ENCODE measurements around the gene ADAR. TPM values are rescaled to one million over a fixed set of nuclear protein-coding genes. Genes with fewer than 3 reads are reported as not detected.

ADAR gene
- total and polyA plus RNA-seq, 2 of the 8 experiments (the other 6 are each of a cell fraction or from before 2014, with no cell fraction given), result 125 to 242 TPM

DNA sequence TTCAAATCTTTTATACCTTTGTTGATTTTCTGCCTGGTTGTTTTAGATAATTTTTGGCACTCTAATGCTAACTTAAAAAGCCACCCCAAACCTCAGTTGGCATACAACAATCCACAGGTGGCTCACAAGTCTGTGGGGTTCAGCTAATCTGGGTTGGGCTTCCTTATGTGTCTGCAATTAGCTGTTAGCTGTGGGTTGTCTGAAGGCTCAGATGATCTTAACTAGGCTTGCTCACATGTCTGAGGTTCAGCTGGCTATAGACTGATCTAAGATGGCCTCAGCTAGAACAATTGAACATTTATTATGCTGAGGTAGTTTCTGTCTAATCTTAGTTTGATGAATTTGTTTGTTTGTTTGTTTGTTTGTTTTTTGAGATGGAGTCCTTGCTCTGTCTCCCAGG is 44.9 kb upstream of the ADAR start:
- no peaks in the 10 kb centered on the region for H3K23me2 ChIP-seq (ENCODE audit: low read depth, low read length)
- CTCF ChIA-PET (ENCODE audit: partially characterized antibody), result no interaction called here
- H3K4me3 ChIP-seq (ENCODE audit: extremely low read depth in 1 of 4, insufficient read depth in 2 of 4, low read depth in 3 of 4, low read length in 4 of 4), result no peak overlapping the region
- POLR2A ChIA-PET (ENCODE audit: partially characterized antibody), result no interaction called here
- no peak overlapping the region for H4K91ac ChIP-seq (replicated peaks; ENCODE audit: insufficient read length, low read length)
- H3K4ac ChIP-seq (replicated peaks; ENCODE audit: insufficient read length, low read depth, low read length), result no peak overlapping the region
- H2AK5ac ChIP-seq (ENCODE audit: low read depth, low read length), result no peak overlapping the region
- no peaks in the 10 kb centered on the region for H3K36me3 ChIP-seq (ENCODE audit: control insufficient read depth in 2 of 4, insufficient read depth in 4 of 4, low read length in 3 of 4)
- no peak overlapping the region for H3K23ac ChIP-seq (ENCODE audit: insufficient read length)
- H2BK5ac ChIP-seq (ENCODE audit: low read depth, low read length), result no peak overlapping the region
- no peak overlapping the region for H2BK120ac ChIP-seq (replicated peaks; ENCODE audit: low read depth, low read length)
- H3K9me3 ChIP-seq (ENCODE audit: insufficient read depth in 2 of 2, low read depth in 1 of 2, low read length in 1 of 2), result no peaks in the 10 kb centered on the region
- peaks cover 0 to 3% (median 1%) of the 10 kb centered on the region in 4 experiments; a peak in 2 of 7 replicates for H3K4me1 ChIP-seq (replicated peaks in 1 of 4; ENCODE audit: control insufficient read depth in 3 of 4, insufficient read depth in 4 of 4, low read length in 3 of 4)
- H2AFZ ChIP-seq (ENCODE audit: low read length), result peak overlapping the region; percentile 95
- H3K27ac ChIP-seq (ENCODE audit: low read depth, low read length), result no peak overlapping the region
- no peak overlapping the region for H2BK15ac ChIP-seq (ENCODE audit: low read length)
- no peak overlapping the region for H2BK20ac ChIP-seq (ENCODE audit: low read length)
- no peaks in the 10 kb centered on the region for H4K20me1 ChIP-seq (replicated peaks in 1 of 2; ENCODE audit: control insufficient read depth in 1 of 2, insufficient read depth in 2 of 2, low read length in 2 of 2)
- no peak overlapping the region for H3K4me2 ChIP-seq (ENCODE audit: insufficient read depth in 1 of 2, low read depth in 2 of 2, low read length in 2 of 2)
- no peak overlapping the region for H3K56ac ChIP-seq (replicated peaks; ENCODE audit: insufficient read length, low read depth, low read length)
- no peaks in the 10 kb centered on the region for H3K79me2 ChIP-seq (ENCODE audit: control insufficient read depth in 1 of 2, insufficient read depth in 2 of 2, low read length in 2 of 2)
- DNase-seq (ENCODE audit: low read depth in 1 of 2, low spot score in 2 of 2), result no peak
- no peak overlapping the region for H3K14ac ChIP-seq (ENCODE audit: insufficient read length)
- no peak overlapping the region for H3K9ac ChIP-seq (replicated peaks in 1 of 4; ENCODE audit: extremely low read depth in 1 of 4, low read depth in 3 of 4, low read length in 3 of 4)
- no peak for FAIRE-seq
- H3K27me3 ChIP-seq (replicated peaks in 1 of 4; ENCODE audit: control insufficient read depth in 3 of 4, extremely low read depth in 1 of 4, insufficient read depth in 3 of 4, low read length in 3 of 4), result no peaks in the 10 kb centered on the region
- H4K5ac ChIP-seq (ENCODE audit: insufficient read length, low read depth, low read length), result no peak overlapping the region
- no peak overlapping the region for H3K18ac ChIP-seq (ENCODE audit: extremely low read depth, low read length)
- no peak overlapping the region for H4K8ac ChIP-seq (ENCODE audit: extremely low read depth, insufficient read depth, low read length)
- H2BK12ac ChIP-seq (ENCODE audit: low read depth, low read length), result no peak overlapping the region
- H3K79me1 ChIP-seq (ENCODE audit: low read depth, low read length), result no peaks in the 10 kb centered on the region
- no peak for TF ChIP-seq TAF7 (optimal IDR thresholded peaks at IDR 0.05; ENCODE audit: borderline replicate concordance, low read depth, low read length)
- TF ChIP-seq EGR1 (IDR thresholded peaks at IDR 0.05; ENCODE audit: borderline replicate concordance, low read depth, low read length), result no peak
- no peak for TF ChIP-seq JUND (IDR thresholded peaks at IDR 0.05; ENCODE audit: low read length)
- TF ChIP-seq SIX5 (IDR thresholded peaks at IDR 0.05; ENCODE audit: low read depth, low read length), result no peak
- no peak for TF ChIP-seq ZNF274 (IDR thresholded peaks at IDR 0.05; ENCODE audit: borderline replicate concordance, extremely low read depth, low read length)
- TF ChIP-seq HDAC2 (IDR thresholded peaks at IDR 0.05; ENCODE audit: borderline replicate concordance in 1 of 2, low read depth in 2 of 2, low read length in 2 of 2), result no peak
- TF ChIP-seq, protein P1, sequence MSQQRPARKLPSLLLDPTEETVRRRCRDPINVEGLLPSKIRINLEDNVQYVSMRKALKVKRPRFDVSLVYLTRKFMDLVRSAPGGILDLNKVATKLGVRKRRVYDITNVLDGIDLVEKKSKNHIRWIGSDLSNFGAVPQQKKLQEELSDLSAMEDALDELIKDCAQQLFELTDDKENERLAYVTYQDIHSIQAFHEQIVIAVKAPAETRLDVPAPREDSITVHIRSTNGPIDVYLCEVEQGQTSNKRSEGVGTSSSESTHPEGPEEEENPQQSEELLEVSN (IDR thresholded peaks at IDR 0.05), result no peak
- TF ChIP-seq SP4 (IDR thresholded peaks at IDR 0.05; ENCODE audit: low read length), result no peak
- TF ChIP-seq BRCA1 (IDR thresholded peaks at IDR 0.05; ENCODE audit: low read depth, low read length), result no peak
- TF ChIP-seq RNF2 (IDR thresholded peaks at IDR 0.05; ENCODE audit: borderline replicate concordance, low read depth, low read length, missing control alignments, poor library complexity, severe bottlenecking), result no peak
- TF ChIP-seq EP300 (IDR thresholded peaks at IDR 0.05; ENCODE audit: borderline replicate concordance in 1 of 2, low read depth in 2 of 2, low read length in 2 of 2), result no peak
- no peak for TF ChIP-seq SP2 (IDR thresholded peaks at IDR 0.05; ENCODE audit: low read length)
- no peak for TF ChIP-seq MAFK (IDR thresholded peaks at IDR 0.05; ENCODE audit: low read depth, low read length)
